NCI-H146 treated with DMSO at 0.1 percent for 48 hours (cell line): ENCODE results near the gene ACOX3.

Source experiments
- DNase-seq: peaks from one replicate; lab custom pipeline; 2025; ENCODE audit not compliant: unreplicated experiment; lab: John Stamatoyannopoulos, UW

The ACOX3 gene

GRCh38 chr4:8325291-8325973 is 115.1 kb downstream of the ACOX3 start:
- no peak for DNase-seq

GRCh38 chr4:8324640-8325239 is 115.8 kb downstream of the ACOX3 start:
- DNase-seq = no peak

GRCh38 chr4:8323947-8324555 is 116.5 kb downstream of the ACOX3 start:
- no peak for DNase-seq

DNA sequence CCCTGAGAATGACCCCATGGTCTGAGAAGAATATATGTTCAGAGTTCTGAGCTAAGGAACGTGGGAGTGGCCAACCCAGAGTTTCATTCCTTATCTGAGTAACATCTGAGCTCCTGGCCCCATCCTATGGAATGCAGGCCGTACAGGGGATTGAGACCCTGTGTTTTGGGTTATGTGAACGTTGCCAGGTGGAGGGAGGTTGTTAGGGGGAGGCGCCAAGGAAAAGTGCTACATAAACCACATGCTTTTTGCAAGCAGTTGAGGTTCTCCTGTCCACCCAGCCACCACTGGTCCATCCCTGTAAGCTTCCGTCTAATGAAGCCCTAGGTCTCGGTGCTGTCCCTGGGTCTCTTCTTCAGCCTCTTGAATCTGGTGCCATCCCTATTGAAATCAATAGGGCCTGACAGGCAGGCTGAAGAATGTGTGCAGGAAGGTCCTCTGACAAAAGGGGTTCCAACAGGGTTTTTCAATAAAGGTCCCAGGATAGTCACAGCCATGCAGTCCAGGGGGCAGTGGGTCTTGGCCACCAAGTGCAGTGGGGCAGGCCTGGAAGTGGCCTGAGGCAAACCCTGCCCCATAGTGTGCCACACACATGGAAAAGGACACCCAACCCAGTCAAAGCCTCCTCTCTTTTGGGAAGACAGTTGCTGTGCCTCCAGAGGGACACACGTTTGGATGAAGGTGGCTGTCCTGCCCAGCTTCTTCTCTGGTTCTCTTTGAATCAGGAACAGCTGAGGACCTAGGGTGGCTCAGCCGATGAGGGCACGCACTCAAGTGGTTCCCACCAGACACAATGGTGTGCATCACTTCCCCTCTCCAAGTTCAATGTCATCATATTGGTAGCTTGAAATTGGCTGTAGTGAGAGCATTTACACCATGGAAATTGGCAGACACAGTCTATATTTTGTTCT is 117.5 kb downstream of the ACOX3 start:
- DNase-seq = no peak

GRCh38 chr4:8321771-8322170 is 118.8 kb downstream of the ACOX3 start:
- DNase-seq = no peak

DNA sequence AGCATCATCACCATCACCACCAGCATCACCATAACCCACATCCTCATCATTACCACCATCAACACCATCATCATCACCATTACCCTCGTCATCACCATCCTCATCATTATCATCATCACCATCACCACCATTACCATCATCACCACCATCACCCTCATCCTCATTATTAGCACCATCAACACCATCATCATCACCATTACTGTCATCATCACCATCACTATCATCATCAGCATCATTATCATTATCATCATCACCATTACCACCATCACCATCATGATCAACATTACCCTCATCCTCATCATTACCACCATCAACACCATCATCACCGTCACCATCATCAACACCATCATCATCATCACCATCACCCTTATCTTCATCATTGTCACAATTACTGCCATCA is 119.3 kb downstream of the ACOX3 start:
- no peak for DNase-seq

DNA sequence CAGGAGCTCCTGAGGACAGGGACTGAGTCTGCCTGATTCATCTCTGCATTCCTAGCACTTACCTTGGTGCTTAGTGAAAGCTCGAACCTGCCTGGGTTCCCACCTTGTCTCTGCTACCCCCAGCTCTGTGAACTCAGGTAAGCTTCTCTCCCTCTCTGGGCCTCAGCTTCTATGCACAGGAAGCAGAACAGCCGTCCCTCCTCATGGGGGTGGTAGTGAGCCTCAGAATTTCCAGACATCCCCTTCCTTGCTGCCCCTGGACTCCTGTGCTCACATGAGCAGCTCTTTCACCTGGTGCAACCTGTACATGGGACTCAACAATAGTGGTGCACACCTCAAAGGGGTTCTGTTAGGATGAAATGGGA is 120.2 kb downstream of the ACOX3 start:
- no peak for DNase-seq

DNA sequence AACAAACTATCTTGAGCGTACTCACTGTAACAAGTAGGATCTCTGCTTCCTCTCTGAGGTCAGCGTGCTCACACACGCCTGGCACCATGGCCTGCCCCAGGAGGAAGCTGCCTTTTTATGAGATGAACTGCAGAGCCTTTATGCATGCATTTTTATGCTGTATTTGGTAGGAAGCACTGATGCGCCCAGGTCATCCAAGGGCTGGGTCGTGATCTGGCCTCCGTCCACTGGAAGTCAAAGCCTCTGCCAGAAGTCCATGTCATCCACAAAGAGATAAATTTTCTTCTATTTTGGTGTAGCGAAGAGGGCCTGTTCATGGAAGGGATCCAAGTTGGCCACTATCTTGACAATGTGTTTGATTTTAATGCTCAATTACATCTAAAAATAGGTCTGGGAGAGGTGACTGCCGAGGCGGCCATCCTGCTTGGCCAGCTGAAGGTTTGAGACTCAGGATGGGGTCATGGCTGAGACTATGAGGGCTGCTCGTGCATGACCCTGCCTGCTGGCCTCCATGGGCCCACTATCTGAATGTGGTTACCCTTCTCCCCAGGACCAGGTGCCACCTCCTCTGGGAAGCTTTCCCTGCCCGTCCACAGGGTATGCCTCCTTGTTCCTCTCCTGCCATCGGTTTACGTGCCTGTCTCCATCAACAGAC is 120.7 kb downstream of the ACOX3 start:
- no peak for DNase-seq

DNA sequence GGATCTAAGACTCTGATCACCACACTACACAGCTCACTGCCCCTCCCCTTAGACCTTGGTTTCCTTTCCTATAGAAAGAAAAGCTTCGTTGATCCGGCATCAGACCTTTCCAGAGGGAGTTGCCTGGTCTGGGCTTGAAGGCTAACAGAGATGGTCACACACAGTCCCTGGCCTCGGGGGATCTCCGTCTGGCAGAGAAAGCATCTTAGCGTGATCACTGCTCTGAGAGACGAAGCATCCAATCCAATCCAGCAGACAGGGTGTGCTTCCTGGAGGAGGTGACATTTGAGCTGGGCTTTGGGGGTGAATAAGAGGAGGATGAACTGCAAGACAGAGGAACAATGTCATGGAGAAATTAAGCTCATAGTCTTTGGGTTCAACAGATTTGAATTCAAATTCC is 121.5 kb downstream of the ACOX3 start:
- no peak for DNase-seq

DNA sequence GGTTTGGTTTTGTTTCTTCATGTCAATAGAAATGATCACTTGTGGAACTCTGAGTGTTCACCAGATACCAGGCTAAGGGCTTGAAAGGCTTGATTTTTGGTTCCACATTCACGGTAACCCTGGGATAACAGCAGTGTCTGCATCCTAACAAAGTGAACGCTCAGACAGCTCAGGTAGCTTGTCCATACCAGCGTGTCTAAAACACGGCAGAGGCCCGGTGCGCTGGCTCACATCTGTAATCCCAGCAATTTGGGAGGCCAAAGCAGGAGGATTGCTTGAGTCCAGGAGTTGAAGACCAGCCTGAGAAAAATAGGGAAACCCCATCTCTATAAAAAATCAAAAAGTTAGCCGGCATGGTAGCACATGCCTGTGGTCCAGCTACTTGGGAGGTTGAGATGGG is 122.0 kb downstream of the ACOX3 start:
- DNase-seq = no peak

DNA sequence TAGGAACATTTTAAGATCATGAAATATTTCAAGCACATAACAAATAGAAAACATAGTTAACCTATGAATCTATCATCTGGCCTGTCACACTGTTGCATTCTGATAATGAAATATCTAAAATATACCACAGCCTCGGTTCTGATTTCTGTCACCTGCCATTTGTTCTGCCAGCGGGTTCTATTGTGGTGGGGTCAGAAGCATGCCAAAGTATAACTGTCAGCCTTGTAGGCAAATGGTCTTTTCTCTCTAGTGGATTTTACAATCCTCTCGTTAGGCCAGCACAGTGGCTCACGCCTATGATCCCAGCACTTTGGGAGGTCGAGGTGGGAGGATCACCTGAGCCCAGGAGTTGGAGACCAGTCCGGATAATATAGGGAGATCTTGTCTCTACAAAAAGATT is 123.0 kb downstream of the ACOX3 start:
- DNase-seq = no peak

- no peak for DNase-seq
Measured at GRCh38 chr4:8316911-8317351, 123.6 kb downstream of the ACOX3 start.
